Measurements from ENCODE around the gene RPTOR.

- TF ChIP-seq MXI1 (conservative IDR thresholded peaks at IDR 0.05; ENCODE audit: poor library complexity, severe bottlenecking) (no peak), TAF1 (IDR thresholded peaks at IDR 0.05; ENCODE audit: low read depth) (no peak), EP300 (conservative IDR thresholded peaks at IDR 0.05; ENCODE audit: poor library complexity, severe bottlenecking) (no peak), EZH2 (IDR thresholded peaks at IDR 0.05; ENCODE audit: borderline replicate concordance, insufficient read depth, low read length, poor library complexity, severe bottlenecking) (no peak), POLR2AphosphoS5 (IDR thresholded peaks at IDR 0.05) (no peak), REST (IDR thresholded peaks at IDR 0.05; ENCODE audit: borderline replicate concordance) (no peak)
- TF ChIP-seq, protein P1, sequence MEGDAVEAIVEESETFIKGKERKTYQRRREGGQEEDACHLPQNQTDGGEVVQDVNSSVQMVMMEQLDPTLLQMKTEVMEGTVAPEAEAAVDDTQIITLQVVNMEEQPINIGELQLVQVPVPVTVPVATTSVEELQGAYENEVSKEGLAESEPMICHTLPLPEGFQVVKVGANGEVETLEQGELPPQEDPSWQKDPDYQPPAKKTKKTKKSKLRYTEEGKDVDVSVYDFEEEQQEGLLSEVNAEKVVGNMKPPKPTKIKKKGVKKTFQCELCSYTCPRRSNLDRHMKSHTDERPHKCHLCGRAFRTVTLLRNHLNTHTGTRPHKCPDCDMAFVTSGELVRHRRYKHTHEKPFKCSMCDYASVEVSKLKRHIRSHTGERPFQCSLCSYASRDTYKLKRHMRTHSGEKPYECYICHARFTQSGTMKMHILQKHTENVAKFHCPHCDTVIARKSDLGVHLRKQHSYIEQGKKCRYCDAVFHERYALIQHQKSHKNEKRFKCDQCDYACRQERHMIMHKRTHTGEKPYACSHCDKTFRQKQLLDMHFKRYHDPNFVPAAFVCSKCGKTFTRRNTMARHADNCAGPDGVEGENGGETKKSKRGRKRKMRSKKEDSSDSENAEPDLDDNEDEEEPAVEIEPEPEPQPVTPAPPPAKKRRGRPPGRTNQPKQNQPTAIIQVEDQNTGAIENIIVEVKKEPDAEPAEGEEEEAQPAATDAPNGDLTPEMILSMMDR (IDR thresholded peaks at IDR 0.05; ENCODE audit: poor library complexity, severe bottlenecking): no peak
These were observed 358.4 kb downstream of the RPTOR start for GRCh38 chr17:80902963-80903611.
